GM10847 (cell line): ENCODE data around the gene CD177.

Source experiments
- POLR2A ChIP-seq: IDR thresholded peaks from 2 replicates; pipeline ENCODE4 v1.6.1; 2011; ENCODE audit not compliant: insufficient read length; ENCODE audit errors: extremely low read depth

CD177 gene, protein sequence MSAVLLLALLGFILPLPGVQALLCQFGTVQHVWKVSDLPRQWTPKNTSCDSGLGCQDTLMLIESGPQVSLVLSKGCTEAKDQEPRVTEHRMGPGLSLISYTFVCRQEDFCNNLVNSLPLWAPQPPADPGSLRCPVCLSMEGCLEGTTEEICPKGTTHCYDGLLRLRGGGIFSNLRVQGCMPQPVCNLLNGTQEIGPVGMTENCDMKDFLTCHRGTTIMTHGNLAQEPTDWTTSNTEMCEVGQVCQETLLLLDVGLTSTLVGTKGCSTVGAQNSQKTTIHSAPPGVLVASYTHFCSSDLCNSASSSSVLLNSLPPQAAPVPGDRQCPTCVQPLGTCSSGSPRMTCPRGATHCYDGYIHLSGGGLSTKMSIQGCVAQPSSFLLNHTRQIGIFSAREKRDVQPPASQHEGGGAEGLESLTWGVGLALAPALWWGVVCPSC

DNA sequence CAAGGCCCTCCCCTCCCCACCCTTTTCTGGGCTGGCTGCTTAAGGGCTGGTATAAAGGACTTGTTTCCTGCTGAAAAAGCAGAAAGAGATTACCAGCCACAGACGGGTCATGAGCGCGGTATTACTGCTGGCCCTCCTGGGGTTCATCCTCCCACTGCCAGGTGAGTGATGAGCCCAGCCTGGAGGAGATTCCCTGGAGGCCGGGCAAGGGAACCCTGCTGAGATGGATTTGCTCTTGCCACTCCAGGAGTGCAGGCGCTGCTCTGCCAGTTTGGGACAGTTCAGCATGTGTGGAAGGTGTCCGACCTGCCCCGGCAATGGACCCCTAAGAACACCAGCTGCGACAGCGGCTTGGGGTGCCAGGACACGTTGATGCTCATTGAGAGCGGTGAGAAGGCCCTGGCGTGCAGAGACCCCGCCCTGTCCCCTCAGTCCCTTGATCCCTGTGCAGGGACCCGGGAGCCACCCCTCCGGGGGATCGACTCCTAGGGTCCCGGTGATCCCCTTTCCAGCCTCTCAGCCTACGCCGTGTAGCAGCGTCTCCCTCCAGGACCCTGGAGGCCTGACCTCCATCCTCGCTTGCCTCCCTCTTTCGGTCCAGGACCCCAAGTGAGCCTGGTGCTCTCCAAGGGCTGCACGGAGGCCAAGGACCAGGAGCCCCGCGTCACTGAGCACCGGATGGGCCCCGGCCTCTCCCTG lies at the start of gene CD177:
Gene CD177, plus strand, starts transcription at position 81 of the 699 bp plus-strand sequence. Its CDS starts 29 bp downstream, at position 110.
- TF ChIP-seq POLR2A = no peak

DNA sequence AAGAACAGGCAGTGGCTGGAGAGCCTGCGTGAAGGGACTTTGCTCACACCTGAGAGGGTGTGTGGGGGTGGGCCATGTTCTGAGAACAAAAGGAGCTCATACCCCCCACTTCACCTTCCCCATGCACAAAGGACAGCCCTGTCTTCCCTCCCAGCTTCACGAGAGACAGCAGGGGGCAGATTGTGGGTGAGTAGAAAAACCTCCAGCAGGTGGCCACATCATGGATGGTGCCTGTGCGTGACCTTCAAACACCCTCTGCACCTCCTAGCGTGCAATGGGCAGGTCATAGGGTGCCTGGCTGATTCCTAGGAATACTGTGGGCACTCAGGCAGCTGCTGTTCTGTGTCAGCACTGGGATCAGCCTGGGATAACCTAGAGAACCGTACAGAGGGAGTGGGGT lies 47.8 kb upstream of the CD177 start:
- TF ChIP-seq POLR2A = no peak

DNA sequence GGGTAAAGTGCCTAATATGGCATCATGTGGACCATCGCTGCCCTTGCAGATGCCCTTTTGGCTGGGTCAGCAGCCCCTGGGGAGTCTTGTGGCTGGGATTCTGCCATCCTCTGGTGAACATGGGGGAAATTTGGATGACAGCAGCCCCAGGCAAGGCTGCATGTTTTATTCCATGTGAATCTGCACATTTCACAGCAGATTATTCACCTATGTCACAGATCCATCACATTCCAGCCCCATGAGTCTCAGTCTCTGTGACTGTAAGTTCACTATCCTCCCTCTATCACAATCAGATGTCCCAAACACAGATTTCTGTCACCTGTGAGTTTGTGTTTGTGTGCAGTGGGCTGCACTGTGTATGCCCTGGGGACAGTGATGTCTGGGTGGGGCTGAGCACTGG lies 47.4 kb upstream of the CD177 start:
- TF ChIP-seq POLR2A = no peak

DNA sequence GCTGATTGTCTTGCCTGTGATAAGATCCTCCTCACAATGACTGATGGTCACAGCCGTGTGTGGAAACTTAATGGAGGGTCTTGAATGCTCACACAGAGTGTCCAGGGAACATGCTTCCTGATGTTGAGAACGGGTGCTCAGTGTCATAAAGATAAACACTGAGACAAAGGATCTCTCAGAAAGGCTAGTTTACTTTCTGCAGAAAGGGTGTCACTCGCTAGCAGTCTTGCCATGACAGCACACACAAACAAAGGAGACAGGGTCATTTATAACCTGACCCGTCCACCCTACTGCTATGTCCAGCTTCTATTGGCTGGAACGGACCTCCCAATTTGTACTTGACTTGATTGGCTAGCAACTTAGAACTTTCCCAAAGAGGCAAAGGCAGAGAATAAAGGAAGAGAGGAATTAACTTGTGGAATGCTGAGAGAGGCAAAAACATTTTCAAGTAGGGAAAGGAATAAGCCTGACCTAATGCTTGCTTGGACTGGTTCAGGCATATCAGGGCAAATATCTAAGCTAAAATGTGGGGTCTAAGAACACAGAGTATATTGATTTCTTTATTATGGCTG lies 45.2 kb upstream of the CD177 start:
- TF ChIP-seq POLR2A = no peak

DNA sequence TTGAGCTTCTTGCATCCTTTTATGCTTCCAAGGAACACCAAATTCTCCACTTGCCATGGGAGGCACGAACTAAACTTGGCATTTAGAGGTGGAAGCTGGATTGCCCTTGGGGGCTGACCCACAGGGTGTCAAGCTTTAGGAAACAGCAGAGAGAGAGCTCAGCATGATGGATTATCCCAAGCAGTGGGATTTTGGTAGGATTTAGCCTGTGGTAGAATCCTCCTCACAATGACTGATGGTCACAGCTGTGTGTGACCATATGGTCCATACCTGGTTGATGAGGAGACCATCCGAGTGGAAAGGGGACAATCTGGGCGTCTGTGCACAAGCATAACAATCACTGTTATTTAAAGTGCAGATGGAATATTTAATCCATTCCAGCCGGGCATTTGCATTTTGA lies 44.0 kb upstream of the CD177 start:
- no peak for TF ChIP-seq POLR2A

DNA sequence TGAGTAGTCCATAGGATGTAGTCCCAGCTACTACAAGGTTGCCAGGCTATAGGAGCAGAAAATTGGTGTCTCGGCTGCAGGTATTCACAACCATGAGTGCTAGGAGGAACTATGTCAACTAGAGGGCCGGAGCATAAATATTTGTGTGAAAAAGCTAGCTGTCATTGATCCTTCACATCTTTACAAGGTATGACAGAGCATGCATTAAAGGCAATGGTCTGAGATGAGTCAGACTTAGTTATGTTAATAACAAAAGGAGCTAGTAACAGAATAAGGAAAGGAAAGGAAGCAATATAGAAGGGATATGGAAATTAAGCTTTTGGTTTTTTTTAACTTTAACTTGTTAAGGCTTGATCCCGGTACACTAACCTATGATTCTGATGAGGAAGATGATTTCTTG lies 43.3 kb upstream of the CD177 start:
- TF ChIP-seq POLR2A = no peak

DNA sequence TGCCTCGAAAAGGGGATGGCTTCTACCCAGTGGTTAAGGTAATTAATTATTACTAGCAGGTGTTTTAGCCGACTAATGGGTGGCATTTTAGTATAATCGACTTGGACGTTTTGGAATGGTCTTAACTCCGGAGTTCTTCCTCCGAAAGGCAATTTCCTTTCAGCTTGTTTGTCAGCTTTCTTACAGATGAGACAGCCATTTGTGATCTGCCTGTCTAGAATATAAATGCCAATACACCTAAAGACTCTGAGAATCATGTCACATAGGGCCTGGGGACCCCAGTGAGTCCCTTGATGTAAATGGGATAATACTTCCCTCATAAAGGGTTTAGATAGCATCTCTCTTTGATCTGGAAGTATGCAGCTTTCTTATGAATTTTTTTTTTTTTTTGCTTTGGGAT lies 42.2 kb upstream of the CD177 start:
- no peak for TF ChIP-seq POLR2A

DNA sequence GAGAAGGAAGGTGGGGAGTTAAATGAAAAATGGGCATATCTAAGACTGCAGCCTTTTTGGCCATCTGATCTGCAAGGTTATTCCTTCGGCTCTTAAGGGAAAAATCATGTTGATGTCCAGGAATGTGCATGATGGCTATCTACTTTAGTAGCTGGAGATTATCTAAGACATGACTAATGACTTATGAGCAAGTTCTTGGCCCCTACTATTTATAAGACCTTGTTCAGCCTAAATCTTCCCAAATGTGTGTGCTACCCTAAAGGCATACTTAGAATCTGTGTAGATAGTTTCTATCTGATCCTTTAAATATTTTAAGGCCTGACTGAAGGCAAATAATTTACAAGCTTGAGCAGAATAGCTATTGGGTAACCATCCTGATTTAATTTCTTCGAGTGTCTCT lies 41.8 kb upstream of the CD177 start:
- no peak for TF ChIP-seq POLR2A

DNA sequence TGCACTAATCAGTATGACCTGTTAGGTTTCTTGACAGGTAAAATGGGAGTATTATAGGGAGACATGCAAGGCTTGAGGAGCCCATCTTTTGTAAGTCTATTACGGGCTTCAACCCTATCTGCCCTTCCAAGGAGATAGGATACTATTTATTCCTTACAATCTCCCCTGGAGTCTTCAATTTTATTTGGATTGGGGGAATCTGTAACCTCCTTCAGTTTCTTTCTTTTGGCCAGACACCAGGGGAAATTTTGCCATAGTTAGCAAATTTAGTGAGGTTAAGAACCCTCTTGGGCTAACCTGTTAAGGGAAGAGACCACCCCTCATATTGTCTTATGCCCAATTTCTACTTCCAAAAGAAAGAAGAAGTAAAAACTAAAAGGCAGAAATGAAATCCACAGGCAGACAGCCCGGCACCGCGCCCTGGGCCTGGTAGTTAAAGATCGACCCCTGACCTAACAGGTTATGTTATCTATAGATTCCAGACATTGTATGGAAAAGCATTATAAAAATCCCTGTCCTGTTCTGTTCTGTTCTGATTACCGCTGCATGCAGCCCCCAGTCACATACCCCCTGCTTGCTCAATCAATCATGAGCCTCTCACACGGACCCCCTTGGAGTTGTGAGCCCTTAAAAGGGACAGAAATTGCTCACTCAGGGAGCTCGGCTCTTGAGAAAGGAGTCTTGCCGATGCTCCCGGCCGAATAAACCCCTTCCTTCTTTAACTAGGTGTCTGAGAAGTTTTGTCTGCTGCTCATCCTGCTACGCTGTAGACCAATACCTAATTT lies 39.6 kb upstream of the CD177 start:
- TF ChIP-seq POLR2A = no peak

DNA sequence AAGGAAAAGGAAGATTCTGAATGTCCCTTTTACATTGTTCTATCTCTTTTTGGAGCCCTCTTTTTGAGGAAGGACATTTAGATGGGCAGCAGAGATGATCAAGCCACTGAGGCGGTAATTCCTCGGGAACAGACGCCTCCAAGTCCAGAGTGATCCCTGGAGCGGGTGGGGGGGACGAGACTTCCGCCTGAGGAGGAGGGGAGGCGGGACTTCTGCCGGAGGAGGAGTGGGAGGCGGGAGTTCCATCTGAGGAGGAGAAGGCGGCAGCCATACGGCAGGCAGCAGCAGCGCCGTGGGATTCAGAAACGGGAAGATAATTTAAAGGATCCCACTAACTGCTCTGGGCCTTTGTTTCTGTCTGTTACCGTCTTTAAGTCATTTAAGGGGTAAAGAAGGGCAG lies 37.6 kb upstream of the CD177 start:
- no peak for TF ChIP-seq POLR2A

DNA sequence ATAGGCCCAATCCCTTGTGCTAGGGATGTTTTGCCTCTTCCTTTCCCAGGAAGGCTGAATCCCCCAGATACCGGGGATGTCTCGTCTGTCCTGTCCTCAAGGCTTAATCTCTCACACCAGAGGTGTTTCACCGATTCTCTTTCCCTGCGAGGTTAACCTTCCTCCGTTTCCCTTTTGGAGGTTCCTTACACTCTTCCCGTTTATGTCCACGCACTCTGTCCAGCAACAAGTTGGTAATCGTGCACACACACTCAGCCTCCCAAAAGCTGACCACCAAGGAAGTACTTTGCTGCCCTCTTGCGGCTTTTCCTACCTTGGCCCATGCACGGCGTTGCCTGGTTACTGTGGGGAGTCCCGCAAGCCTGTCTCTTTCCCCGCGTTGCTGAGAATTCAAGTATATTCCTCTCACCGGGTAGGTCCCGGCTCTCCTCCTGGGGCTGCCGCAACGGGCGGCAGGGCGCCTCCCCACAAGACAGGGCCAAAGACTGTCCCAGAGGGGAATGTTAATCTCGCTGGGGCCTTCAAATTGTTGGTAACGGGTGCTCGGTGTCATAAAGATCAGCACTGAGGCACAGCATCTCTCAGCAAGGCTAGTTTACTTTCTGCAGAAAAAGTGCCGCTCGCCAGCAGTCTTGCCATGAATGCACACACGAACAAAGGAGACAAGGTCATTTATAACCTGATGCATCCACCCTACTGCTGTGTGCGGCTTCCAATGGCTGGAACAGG lies 36.7 kb upstream of the CD177 start:
- no peak for TF ChIP-seq POLR2A

DNA sequence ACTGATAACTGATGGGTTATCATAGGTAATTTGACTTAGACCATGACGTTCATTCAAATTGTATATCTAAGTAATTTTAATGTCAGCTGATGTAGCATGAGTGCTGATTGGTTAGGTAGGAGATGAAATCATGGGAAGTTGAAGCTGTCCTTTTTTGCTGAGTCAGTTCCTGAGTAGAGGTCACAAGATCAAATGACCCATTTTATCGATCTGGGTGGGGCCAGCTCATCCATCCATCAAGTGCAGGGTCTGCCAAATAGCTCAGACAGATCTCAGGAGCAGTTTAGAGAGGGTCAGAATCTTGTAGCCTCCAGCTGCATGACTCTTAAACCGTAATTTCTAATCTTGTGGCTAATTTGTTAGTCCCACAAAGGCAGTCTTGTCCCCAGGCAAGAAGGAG lies 35.3 kb upstream of the CD177 start:
- no peak for TF ChIP-seq POLR2A

DNA sequence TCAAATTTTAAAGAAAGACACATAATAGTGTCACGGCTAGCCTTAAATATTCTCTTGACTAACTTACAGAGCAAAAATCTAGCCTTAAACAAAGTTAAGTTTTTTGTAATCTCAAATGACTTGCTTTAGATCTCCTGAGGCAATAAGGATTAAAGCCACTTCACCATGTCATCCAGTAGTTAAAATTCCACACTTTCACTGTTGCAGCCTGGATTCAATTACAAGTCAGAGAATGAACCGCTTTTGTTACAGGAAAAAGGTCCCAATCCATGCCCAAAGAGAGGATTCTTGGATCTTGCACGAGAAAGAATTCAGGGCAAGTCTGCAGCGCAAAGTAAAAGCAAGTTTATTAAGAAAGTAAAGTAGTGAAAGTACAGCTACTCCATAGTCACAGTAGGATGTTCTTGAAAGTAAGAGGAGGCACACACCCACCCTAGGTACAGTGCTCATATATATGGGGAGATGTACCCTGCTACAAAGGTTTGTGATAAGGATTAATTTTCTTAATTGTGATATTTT lies 34.6 kb upstream of the CD177 start:
- no peak for TF ChIP-seq POLR2A

DNA sequence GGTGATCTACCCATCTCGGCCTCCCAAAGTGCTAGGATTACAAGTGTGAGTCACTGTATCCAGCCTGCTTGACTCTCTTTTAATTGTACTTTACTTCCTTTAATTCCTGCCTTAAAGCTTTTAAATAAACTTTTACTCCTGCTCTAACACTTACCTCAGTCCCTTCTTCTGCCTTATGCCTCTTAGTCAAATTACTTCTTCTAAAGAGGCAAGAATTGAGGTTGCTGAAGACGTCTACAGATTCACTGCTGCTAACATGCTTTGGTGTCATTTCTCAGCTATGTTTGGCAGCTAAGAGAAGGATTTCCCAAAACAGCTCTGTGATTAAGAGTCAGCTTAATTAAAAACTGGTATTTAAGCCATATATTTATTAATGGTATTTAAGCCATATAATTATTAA lies 32.9 kb upstream of the CD177 start:
- no peak for TF ChIP-seq POLR2A

DNA sequence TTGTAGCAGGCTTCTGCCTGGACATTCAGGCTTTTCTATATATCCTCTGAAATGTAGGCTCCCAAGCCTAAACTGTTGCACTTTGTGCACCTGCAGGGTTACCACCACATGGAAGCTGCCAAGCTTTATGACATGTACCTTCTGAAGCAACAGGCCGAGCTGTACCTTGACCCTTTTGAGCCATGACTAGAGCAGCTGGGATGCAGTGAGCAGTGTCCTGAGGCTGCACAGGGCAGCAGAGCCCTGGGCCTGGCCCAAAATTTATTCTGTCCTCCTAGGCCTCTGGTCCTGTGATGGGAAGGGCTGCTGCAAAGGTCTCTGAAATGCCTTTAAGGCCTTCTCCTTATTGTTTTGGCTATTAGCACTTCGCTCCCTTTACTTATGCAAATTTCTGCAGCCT lies 23.5 kb upstream of the CD177 start:
- TF ChIP-seq POLR2A = no peak
